Right lung (tissue), 10 donors: ENCODE measurements around the gene DOP1B. TPM values are rescaled to one million over a fixed set of nuclear protein-coding genes. Genes with fewer than 3 reads are reported as not detected.
A peak's percentile ranks its signal among the peaks of the same experiment; 100 is the strongest.
"Not testable (repeated sequence)": the region's sequence is repeated elsewhere in the genome, so short reads cannot be mapped to it uniquely, and the experiment has no call there.

Source experiments
- DNase-seq, 2 donors: peaks; one replicate each; pipeline ENCODE4 v3.0.0-alpha.2; 2013
- long read RNA-seq, 8 donors: transcript quantifications; one replicate each; lab custom pipeline, GENCODE V29; 2026
- polyA plus RNA-seq, 5 donors: library from polyadenylated mRNA; unstranded; fragments of 120-200 nt; gene quantifications; one replicate each; pipeline versions ENCODE4 v1.2.1 to v1.2.3, GENCODE V29; 2013; ENCODE audit warnings: inconsistent platforms in 1 of 5, low replicate concordance in 1 of 5; ENCODE audit not compliant: insufficient read length in 5 of 5, insufficient read depth in 1 of 5

The DOP1B gene
- 1 to 10 TPM; 6.0 to 7.5 (median 6.3) TPM for polyA plus RNA-seq
- long read RNA-seq, donor 1: 0 reads
- long read RNA-seq, donor 2, partial matches to known transcripts: 6 of 6 reads
- long read RNA-seq, donor 2, other reads (novel, unspliced or antisense): 0 of 6 reads
- long read RNA-seq, donor 3: 0 reads
- long read RNA-seq, donor 4: 0 reads
- long read RNA-seq, donor 5, partial matches to known transcripts: 9 of 9 reads
- long read RNA-seq, donor 5, other reads (novel, unspliced or antisense): 0 of 9 reads
- long read RNA-seq, donor 6: 0 reads
- long read RNA-seq, donor 7: 0 reads
- long read RNA-seq, donor 8: 0 reads

DNA sequence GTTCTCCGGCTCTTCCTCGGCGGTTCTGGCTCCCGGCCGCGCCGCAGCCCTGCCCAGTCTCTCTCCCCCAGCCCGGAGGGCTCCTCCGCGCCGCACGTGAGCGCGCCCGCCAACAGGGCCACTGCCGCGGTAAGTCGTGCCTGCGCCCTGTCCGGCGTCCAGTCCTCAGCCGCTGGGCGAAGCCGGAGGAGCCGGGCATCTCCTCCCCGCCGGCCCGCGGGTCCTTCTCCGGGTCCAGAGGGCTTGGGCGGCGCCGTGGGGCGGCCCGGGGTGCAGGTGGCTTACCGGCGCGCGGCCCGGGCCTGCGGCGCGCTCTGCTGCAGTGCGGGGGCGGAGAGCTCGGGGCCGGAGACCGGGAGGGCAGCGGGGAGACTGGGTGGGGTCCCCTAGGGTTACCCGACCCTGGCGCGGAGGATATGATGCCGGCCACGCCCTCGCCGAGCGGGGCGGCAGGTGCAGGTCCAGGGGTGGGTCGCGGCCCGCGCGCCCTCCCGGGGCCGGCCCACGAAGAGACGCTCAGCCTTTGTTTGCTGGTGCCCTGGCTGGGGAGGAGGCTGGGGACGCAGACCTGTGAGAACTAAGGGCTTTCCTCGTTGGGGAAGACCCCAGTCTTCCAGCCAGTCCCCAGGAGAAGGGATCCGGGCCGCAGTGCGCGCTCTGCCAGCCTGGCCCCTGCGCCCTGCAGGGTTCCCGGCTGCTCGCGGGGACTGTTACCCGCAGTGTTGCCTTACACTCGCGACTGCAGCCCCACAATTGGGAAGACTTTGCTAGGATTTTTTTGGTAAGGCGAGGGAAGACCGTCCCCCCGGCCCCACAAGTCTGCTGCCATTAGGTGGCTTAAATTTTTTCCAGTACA lies at the start of gene DOP1B:
TSS of gene DOP1B (plus strand) at position 10 of the 856 bp plus-strand sequence. CDS start 7,910 bp downstream, outside the sequence.
- no peak for DNase-seq

DNA sequence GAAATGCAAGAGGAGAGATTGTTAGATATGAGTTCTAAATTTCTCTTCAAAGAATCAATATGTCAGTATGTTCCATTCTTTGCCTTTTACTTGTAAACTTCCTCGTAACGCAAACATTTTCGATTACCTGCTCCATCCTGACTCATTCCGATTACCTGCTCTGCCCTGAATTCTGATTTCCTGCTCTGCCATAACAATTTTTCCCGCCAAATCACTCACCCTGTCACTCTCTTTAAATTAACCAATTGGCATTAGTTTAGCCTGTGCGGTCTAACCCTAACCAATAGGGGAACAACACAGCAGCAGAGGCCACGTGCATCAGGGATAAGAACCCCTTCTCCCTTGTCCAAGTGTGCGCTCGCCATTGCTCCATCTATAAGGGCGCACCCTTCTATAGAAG lies 46.8 kb upstream of the DOP1B start:
- DNase-seq: no peak

DNA sequence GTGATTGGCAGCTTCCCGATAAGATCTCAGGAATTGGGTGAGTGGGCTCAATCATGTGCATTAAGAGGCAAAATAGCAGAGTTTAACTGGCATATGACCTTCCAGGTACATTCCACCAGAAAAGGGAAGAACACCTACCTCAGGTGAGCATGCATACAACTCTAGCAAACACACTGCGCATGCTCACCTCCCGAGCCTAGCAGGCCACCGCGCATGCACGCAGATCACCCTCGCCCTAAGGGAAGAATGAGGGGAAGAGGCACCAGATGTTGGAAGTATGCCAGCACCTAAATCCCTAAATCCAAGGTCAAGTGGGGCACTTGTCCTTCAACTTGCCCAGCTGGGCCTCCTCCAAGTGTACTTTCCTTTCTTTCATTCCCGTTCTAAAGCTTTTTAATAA lies 45.4 kb upstream of the DOP1B start:
- DNase-seq: no peak

DNA sequence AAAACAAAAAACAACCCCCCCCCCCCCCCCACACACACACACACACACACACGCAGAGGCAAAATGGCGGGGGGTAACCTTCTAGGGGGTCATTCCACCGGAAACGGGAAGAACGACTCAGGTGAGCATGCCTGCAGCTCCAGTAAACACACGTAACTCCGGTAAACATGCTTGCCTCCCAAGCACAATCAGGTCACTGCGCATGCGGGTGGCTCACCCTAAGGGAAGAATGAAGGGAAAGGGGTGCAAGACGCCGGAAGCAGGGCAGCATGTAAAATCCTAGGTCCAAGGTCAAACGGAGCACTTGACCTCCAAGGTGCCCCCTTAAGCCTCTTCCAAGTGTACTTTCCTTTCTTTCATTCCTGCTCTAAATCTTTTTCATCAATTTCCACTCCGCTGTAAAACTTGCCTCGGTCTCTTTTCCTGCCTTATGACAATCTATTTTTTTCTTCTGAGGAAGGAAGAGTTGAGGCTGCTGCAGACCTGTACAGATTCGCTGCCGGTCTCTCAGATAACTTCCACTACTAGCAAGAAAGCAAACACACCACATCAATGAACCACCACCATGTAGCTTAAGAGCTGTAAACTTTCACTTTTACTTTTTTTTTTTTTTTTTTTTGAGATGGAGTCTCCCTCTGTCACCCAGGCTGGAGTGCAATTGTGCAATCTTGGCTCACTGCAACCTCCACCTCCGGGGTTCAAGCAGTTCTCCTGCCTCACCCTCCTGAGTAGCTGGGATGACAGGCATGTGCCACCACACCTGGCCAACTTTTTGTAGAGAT lies 42.8 kb upstream of the DOP1B start:
- DNase-seq: no peak

GRCh38 chr21:36115138-36115730 lies 41.4 kb upstream of the DOP1B start:
- no peak for DNase-seq

GRCh38 chr21:36117286-36117741 lies 39.3 kb upstream of the DOP1B start:
- DNase-seq: no peak

DNA sequence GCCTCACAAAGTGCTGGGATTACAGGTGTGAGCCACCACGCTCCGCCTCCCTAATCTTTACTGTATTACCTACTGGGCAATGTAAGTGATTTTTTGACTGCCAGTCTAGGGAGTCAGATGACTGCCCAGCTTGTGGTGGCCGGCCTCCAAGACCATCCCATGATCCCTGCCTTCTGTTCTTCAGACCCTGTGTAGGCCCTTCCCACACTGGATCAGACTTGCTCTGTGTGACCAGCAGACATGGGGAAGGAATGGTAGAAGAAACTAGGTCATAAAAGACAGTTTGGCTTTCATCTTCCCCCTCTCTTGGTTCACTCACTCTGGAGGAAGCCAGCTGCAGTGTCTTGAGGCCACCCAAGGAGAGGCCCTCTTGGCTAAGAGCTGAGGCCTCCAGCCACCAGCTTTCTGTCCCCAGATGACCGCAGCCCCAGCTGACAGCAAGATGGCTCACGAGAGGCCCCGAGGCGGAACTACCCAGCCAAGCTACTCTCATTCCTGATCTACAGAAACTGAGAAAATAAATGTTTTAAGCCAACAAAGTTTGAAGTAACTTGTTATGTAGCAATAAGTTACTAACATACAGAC lies 36.2 kb upstream of the DOP1B start:
- DNase-seq: peak; percentile 75

DNA sequence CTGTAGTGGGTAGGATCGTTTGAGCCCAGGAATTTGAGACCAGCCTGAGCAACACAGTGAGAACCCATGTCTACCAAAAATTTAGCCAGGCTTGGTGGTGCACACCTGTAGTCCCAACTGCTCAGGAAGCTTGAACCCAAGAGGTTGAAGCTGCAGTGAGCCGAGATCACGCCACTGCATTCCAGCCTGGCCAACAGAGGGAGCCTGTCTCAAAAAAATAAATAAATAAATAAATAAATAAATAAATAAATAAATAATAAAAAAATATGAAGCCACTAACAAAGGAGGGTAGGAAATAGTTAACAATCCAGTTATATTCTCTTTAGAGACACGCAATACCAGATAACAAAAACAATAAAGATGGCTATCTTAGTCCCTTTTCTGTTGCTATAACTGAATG lies 33.6 kb upstream of the DOP1B start:
- DNase-seq: no peak

- DNase-seq: no peak
Measured at GRCh38 chr21:36124395-36124794, 32.2 kb upstream of the DOP1B start.

GRCh38 chr21:36125512-36126207 lies 31.0 kb upstream of the DOP1B start:
- no peak for DNase-seq

- no peak for DNase-seq
Measured at GRCh38 chr21:36126208-36126565, 30.4 kb upstream of the DOP1B start.

DNA sequence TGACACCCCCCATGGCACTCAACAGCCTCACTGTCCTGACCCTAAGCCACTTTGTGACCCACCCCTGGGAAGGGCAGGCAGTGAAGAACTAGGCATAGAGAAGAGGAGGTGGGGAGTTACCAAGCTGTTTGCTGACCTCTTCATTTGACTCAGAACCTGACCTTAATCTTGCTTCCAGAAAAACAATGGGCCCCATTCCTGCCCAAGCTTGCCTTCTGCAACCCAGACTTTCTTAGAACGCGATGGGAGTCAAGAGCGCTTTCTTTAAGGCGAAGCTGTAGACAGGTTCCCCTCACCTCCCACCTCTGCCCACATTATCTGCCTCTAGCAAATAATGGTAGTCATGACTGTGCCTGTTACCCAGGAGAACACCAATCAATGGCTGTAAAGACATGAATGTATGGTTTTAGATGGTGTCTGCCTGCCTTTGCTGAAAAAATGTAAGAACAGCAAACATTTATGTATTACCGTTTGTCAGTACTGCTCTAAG lies 30.0 kb upstream of the DOP1B start:
- DNase-seq: no peak

DNA sequence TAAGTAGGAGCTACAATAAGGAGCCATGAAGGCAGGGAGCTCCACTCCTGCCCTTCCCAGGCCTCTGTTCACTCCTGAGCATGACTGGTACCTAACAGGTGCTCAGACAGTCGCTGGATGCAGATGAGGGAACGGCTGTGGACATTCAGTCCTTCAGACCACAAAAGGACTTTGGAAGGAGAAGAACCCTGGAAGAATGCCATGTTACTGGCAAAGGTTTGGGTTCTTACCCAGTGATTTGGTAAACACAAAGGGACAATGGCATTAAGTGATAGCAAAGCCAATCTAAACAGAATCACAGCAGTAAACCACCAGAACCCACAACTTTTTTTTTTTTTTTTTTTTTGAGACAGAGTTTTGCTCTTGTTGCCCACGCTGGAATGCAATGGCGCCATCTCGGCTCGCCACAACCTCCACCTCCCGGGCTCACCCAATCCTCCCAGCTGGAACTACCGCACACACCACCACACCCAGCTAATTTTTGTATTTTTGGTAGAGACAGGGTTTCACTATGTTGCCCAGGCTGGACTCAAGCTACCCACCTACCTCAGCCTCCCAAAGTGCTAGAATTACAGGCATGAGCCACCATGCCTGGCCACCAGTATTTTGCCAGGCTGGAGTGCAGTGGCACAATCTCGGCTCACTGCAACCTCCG lies 29.2 kb upstream of the DOP1B start:
- DNase-seq: no peak

GRCh38 chr21:36127977-36128376 lies 28.6 kb upstream of the DOP1B start:
- DNase-seq: no peak

DNA sequence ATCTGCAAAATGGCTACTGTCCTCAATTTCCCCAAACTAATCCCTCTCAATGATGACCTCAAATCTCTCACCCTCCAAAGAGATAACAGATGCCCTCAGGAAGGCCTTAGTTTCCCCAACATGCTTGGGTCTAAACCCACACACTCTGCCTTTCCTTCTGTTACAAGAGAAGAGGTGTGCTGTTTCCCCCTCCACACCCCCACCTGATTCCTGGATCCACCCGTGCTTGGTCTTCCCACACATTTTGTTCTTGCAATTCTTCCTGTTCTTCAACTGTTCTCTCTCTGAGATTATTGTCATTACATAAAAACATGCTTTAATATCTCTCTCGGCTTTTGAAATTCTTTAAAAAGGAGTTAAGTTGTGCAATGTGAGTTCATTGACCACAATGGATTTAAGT lies 27.4 kb upstream of the DOP1B start:
- DNase-seq: no peak

DNA sequence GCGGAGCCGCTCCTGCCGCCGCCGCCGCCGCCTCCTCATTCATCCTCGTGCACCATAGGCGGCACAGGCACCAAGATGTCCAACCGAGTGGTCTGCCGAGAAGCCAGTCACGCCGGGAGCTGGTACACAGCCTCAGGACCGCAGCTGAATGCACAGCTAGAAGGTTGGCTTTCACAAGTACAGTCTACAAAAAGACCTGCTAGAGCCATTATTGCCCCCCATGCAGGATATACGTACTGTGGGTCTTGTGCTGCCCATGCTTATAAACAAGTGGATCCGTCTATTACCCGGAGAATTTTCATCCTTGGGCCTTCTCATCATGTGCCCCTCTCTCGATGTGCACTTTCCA lies 26.2 kb upstream of the DOP1B start:
- DNase-seq: not testable (repeated sequence)

DNA sequence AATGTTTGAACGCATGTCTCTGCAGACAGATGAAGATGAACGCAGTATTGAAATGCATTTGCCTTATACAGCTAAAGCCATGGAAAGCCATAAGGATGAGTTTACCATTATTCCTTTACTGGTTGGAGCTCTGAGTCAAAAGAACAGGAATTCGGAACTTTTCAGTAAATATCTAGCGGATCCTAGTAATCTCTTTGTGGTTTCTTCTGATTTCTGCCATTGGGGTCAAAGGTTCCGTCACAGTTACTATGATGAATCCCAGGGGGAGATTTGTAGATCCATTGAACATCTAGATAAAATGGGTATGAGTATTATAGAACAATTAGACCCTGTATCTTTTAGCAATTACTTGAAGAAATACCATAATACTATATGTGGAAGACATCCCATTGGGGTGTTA lies 25.8 kb upstream of the DOP1B start:
- DNase-seq: not testable (repeated sequence)

DNA sequence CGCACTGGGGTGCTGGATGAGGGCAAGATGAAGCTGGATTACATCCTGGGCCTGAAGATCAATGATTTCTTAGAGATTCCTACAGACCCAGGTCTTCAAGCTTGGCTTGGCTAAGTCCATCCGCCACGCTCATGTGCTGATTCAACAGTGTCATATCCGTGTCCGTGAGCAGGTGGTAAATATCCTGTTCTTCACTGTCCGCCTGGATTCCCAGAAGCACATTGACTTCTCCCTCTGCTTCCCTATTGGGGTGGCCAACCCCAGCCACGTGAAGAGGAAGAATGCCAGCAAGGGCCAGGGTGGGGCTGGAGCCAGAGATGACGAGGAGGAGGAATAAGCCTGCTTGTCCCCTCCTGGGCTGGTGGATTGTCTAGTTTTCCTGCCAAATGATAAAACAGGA lies 23.9 kb upstream of the DOP1B start:
- DNase-seq: no peak

- peak in 1 of 2 donors; percentile 35 for DNase-seq
Measured at GRCh38 chr21:36134803-36135390, 21.7 kb upstream of the DOP1B start, which contains the start of gene CBR3. Gene CBR3, plus strand, starts transcription at chr21:36135079. Its CDS starts 114 bp downstream, at chr21:36135193.
